ENCODE data around the gene RSRP1. TPM values are rescaled to one million over a fixed set of nuclear protein-coding genes. Genes with fewer than 3 reads are reported as not detected.

RSRP1 gene
- 112 and 170 TPM in 2 replicates for total RNA-seq

DNA sequence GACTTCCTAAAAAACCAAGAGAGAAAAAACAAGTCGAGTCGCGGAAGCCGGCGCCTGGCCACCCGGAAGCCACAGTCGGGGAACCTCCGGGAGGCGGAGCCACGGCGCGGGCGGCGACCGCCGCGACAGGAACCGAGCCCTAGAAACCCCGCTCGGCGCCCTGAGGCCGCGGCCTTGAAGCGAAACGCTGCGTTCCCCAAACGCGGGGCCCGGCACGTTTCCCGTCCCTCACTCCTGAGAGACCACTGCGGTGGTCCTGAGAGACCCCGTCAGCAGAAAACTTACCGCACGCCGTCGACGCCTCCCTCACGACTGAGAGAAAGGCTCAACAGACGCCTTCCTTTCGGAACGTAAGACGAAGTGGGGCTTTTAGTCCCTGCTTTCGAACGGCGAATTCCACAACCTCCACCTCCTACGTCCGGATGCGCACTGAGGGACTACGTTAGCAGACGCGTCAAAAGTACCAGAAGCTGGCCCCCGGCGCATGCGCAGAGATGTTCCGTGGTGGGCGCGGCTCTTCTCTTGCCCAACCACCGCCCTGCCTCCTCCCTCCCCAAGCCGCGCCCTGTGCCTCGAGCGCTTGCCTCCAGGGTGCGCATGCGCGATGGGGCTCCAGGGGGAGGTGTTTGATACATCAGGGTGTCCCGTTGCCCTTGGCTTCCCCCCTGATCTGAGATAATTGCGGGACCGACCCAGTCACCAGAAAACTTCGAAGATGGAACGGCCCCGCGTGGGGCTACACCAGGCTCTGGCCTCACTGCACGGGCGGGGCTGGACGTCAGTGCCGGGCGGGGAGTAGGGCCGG, at the start of gene RSRP1:
RSRP1 (minus strand) TSS at position 431 of the 805 bp plus-strand sequence. CDS start 491 bp downstream, outside the sequence.

GRCh38 chr1:25272238-25272637, 25.0 kb upstream of the RSRP1 start, which contains the start of gene RHD:
RHD (plus strand) TSS chr1:25272509; CDS start chr1:25272548, 39 bp downstream.

DNA sequence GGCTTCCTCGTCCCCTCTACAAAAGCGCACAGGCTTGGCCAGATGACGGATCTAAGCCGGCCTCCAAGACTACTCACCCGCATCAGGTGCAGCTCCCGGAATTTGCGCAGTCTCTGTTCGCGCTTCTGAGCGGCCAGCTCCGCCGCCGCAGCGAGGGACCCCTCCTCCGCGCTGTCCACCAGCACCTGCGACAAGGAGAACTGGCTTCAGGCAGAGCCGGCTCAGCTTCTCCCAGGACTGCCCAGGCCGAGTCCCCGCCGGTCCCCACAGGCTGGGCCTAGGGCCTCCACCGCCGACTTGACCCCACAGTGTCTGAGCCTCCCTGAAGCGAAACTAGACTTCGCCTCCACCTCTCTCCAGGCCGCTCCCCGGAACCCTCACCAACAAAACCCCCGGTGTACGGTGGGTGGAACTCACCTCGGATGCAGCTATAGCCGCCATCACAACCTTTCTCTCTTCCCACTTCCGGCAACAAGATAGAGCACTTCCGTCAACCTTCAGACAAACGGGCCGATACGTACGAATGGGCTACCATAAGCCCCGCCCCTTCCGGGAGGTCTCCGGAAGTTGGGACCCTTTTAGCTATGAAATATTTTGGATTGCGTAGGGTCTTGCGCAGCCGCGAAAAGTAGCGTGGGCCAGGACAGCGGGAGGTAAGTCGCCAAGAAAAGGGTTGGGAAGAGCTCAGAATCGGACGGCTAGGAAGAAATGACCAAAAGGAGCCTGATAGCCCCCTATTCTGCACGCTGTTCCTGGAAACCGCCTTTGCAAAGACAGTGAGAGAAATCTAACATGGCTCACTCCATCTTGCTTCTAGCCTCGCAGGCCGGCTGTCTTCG, 15.0 kb downstream of the RSRP1 start, which contains the start of gene SYF2:
SYF2 (minus strand) TSS at position 476 of the 839 bp plus-strand sequence; CDS start at position 441, 35 bp downstream.

Other genes with a start within 250 kb of the RSRP1 start
- gene SYF2, start 15.0 kb downstream of the RSRP1 start, total RNA-seq: 47.0 and 55.5 TPM in 2 replicates
- 0.12 TPM in 1 of 2 replicates, not detected in the other for gene RHD, start 25.1 kb upstream of the RSRP1 start, total RNA-seq
- gene TMEM50A, start 90.9 kb upstream of the RSRP1 start, total RNA-seq: 102 and 113 TPM in 2 replicates
- gene RHCE, start 173.4 kb upstream of the RSRP1 start, total RNA-seq: 0.75 and 0.77 TPM in 2 replicates
- 15.5 and 18.9 TPM in 2 replicates for gene MACO1, start 183.4 kb upstream of the RSRP1 start, total RNA-seq